Measurements from ENCODE around the gene WLS.
A peak's percentile ranks its signal among the peaks of the same experiment; 100 is the strongest.

WLS gene

GRCh38 chr1:68201546-68202238, 30.6 kb downstream of the WLS start:
- Histone ChIP-seq H3K36me3 (ENCODE audit: insufficient read depth, low read length) (no peaks in the 10 kb centered on the region), H3K4me3 (ENCODE audit: low read depth, low read length) (no peak overlapping the region), H3K27ac (ENCODE audit: low read depth, low read length) (no peak overlapping the region), H2AFZ (ENCODE audit: low read length, unreplicated experiment) (no peak overlapping the region), H3K4me1 (ENCODE audit: control insufficient read depth, insufficient read depth, low read length, unreplicated experiment) (peaks cover 70% of the 10 kb centered on the region), H3K79me2 (ENCODE audit: control insufficient read depth, insufficient read depth, low read length, unreplicated experiment) (peaks cover 78% of the 10 kb centered on the region), H3K27me3 (ENCODE audit: insufficient read depth, low read length) (no peaks in the 10 kb centered on the region)

- Histone ChIP-seq H3K36me3 (ENCODE audit: insufficient read depth, low read length) (no peaks in the 10 kb centered on the region), H3K79me2 (ENCODE audit: control insufficient read depth, insufficient read depth, low read length, unreplicated experiment) (peaks cover 68% of the 10 kb centered on the region), H3K27me3 (ENCODE audit: insufficient read depth, low read length) (no peaks in the 10 kb centered on the region), H3K4me3 (ENCODE audit: low read depth, low read length) (no peak overlapping the region), H2AFZ (ENCODE audit: low read length, unreplicated experiment) (no peak overlapping the region), H3K4me1 (ENCODE audit: control insufficient read depth, insufficient read depth, low read length, unreplicated experiment) (peaks cover 52% of the 10 kb centered on the region), H3K27ac (ENCODE audit: low read depth, low read length) (no peak overlapping the region)
These were observed 32.7 kb downstream of the WLS start for GRCh38 chr1:68199603-68200002.

- H3K27ac ChIP-seq (ENCODE audit: low read depth, low read length), result peak overlapping the region; percentile 49
- no peak overlapping the region for H2AFZ ChIP-seq (ENCODE audit: low read length, unreplicated experiment)
- peaks cover 70% of the 10 kb centered on the region for H3K79me2 ChIP-seq (ENCODE audit: control insufficient read depth, insufficient read depth, low read length, unreplicated experiment)
- H3K4me1 ChIP-seq (ENCODE audit: control insufficient read depth, insufficient read depth, low read length, unreplicated experiment), result peaks cover 52% of the 10 kb centered on the region
- H3K36me3 ChIP-seq (ENCODE audit: insufficient read depth, low read length), result peaks cover 6% of the 10 kb centered on the region; the same call in 1 of the 2 replicates
- no peaks in the 10 kb centered on the region for H3K27me3 ChIP-seq (ENCODE audit: insufficient read depth, low read length)
- no peak overlapping the region; the same call in 1 of the 2 replicates for H3K4me3 ChIP-seq (ENCODE audit: low read depth, low read length)
These were observed 33.6 kb downstream of the WLS start for GRCh38 chr1:68198752-68199151.

- no peak overlapping the region for H2AFZ ChIP-seq (ENCODE audit: low read length, unreplicated experiment)
- peak overlapping the region; percentile 49 for H3K27ac ChIP-seq (ENCODE audit: low read depth, low read length)
- H3K4me1 ChIP-seq (ENCODE audit: control insufficient read depth, insufficient read depth, low read length, unreplicated experiment), result peaks cover 52% of the 10 kb centered on the region
- peaks cover 63% of the 10 kb centered on the region for H3K79me2 ChIP-seq (ENCODE audit: control insufficient read depth, insufficient read depth, low read length, unreplicated experiment)
- no peaks in the 10 kb centered on the region for H3K27me3 ChIP-seq (ENCODE audit: insufficient read depth, low read length)
- no peak overlapping the region for H3K4me3 ChIP-seq (ENCODE audit: low read depth, low read length)
- peaks cover 11% of the 10 kb centered on the region; the same call in 1 of the 2 replicates for H3K36me3 ChIP-seq (ENCODE audit: insufficient read depth, low read length)
These were observed 34.4 kb downstream of the WLS start for GRCh38 chr1:68197891-68198290.

- Histone ChIP-seq H2AFZ (ENCODE audit: low read length, unreplicated experiment) (no peak overlapping the region), H3K27me3 (ENCODE audit: insufficient read depth, low read length) (no peaks in the 10 kb centered on the region), H3K79me2 (ENCODE audit: control insufficient read depth, insufficient read depth, low read length, unreplicated experiment) (peaks cover 63% of the 10 kb centered on the region), H3K4me3 (ENCODE audit: low read depth, low read length) (no peak overlapping the region), H3K36me3 (ENCODE audit: insufficient read depth, low read length) (peaks cover 11% of the 10 kb centered on the region; the same call in 1 of the 2 replicates), H3K27ac (ENCODE audit: low read depth, low read length) (peak overlapping the region; percentile 49; the same call in 1 of the 2 replicates), H3K4me1 (ENCODE audit: control insufficient read depth, insufficient read depth, low read length, unreplicated experiment) (peaks cover 49% of the 10 kb centered on the region)
These were observed 34.9 kb downstream of the WLS start for GRCh38 chr1:68197461-68197860.

DNA sequence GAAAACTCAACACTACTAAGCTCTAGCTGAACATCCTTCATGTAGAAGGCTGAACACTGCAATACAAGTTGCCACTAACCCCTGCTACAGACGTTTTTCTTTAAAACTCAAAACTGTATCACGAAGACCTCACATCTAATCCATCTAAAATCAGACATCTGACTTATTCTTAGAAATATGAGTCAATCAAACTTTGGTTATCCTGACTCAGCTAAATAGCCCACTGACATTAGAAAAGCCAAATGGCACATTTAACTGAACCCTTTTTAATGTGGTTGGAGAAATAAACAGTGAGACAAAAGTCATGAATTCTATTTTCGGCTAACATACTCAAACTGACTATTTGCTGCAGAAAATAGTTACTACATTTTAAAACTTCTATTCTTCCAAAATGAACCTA, 35.6 kb downstream of the WLS start:
- H3K36me3 ChIP-seq (ENCODE audit: insufficient read depth, low read length), result peaks cover 16% of the 10 kb centered on the region
- peaks cover 57% of the 10 kb centered on the region for H3K79me2 ChIP-seq (ENCODE audit: control insufficient read depth, insufficient read depth, low read length, unreplicated experiment)
- no peak overlapping the region for H3K4me3 ChIP-seq (ENCODE audit: low read depth, low read length)
- H3K27ac ChIP-seq (ENCODE audit: low read depth, low read length), result no peak overlapping the region
- no peaks in the 10 kb centered on the region for H3K27me3 ChIP-seq (ENCODE audit: insufficient read depth, low read length)
- no peak overlapping the region for H2AFZ ChIP-seq (ENCODE audit: low read length, unreplicated experiment)
- H3K4me1 ChIP-seq (ENCODE audit: control insufficient read depth, insufficient read depth, low read length, unreplicated experiment), result peaks cover 42% of the 10 kb centered on the region

GRCh38 chr1:68191717-68192116, 40.6 kb downstream of the WLS start:
- no peak overlapping the region for H3K4me3 ChIP-seq (ENCODE audit: low read depth, low read length)
- no peak overlapping the region for H3K27ac ChIP-seq (ENCODE audit: low read depth, low read length)
- H3K4me1 ChIP-seq (ENCODE audit: control insufficient read depth, insufficient read depth, low read length, unreplicated experiment), result peaks cover 14% of the 10 kb centered on the region
- no peaks in the 10 kb centered on the region for H3K27me3 ChIP-seq (ENCODE audit: insufficient read depth, low read length)
- peaks cover 31% of the 10 kb centered on the region for H3K36me3 ChIP-seq (ENCODE audit: insufficient read depth, low read length)
- H2AFZ ChIP-seq (ENCODE audit: low read length, unreplicated experiment), result no peak overlapping the region
- peaks cover 19% of the 10 kb centered on the region for H3K79me2 ChIP-seq (ENCODE audit: control insufficient read depth, insufficient read depth, low read length, unreplicated experiment)

DNA sequence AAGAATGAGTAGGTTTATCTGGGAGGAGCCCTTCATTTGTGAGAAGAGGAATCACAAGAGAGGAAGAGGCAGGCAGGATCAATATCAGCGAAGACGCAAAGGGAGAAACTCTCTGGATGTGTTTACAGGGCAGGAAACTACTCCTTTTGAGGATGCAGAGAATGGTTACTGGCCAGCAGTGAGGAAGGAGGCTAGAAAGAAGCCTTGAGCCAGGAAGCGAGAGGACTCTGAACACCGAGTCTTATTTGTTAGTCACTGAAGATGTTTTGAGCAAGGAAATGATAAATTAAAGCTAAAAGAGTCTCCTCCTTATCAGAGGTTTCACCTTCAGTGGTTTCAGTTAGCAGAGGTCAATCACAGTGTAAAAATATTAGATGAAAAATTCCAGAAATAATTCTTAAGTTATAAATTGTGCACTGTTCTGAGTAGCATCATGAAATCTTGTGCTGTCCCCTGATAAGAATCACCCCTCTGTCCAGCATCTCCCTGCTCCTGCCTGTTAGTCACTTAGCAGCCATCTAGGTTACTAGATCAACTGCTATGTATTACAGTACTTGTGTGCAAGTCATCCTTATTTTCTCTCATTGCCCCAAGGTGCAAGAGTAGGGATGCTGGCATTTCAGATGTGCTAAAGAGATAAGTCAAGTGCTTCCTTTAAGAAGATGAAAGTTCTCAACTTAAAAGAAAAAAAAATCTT, 43.5 kb downstream of the WLS start:
- Histone ChIP-seq H3K27me3 (ENCODE audit: insufficient read depth, low read length) (no peaks in the 10 kb centered on the region), H2AFZ (ENCODE audit: low read length, unreplicated experiment) (no peak overlapping the region), H3K4me1 (ENCODE audit: control insufficient read depth, insufficient read depth, low read length, unreplicated experiment) (peaks cover 11% of the 10 kb centered on the region), H3K36me3 (ENCODE audit: insufficient read depth, low read length) (peaks cover 25% of the 10 kb centered on the region), H3K4me3 (ENCODE audit: low read depth, low read length) (no peak overlapping the region), H3K79me2 (ENCODE audit: control insufficient read depth, insufficient read depth, low read length, unreplicated experiment) (peaks cover 4% of the 10 kb centered on the region), H3K27ac (ENCODE audit: low read depth, low read length) (peak overlapping the region; percentile 33)

DNA sequence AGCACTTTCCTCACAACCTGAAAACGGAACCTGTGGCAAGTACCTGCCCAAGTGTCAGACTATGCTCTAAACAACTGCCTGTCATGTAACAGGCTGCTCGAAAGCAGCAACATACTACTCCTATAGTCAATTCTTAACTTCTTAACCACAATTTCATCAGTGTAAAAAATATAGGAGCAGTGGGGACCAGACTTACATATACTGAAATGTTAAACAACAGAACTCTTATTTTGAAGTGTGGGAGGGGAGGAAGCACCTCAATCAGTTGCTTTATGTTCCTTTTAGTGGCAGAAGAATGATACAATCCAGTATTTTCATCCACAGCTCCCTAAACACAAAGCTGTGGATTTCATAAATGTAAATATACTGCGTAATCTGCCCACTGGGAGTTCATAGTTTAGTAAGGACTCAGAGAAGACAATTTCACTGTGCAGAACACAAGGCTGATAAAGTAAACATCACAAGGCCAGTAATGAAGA, 44.2 kb downstream of the WLS start:
- Histone ChIP-seq H3K4me1 (ENCODE audit: control insufficient read depth, insufficient read depth, low read length, unreplicated experiment) (peaks cover 11% of the 10 kb centered on the region), H3K4me3 (ENCODE audit: low read depth, low read length) (no peak overlapping the region), H3K36me3 (ENCODE audit: insufficient read depth, low read length) (peaks cover 19% of the 10 kb centered on the region), H2AFZ (ENCODE audit: low read length, unreplicated experiment) (no peak overlapping the region), H3K79me2 (ENCODE audit: control insufficient read depth, insufficient read depth, low read length, unreplicated experiment) (peaks cover 4% of the 10 kb centered on the region), H3K27ac (ENCODE audit: low read depth, low read length) (peak overlapping the region; percentile 33), H3K27me3 (ENCODE audit: insufficient read depth, low read length) (no peaks in the 10 kb centered on the region)

GRCh38 chr1:68185743-68186142, 46.6 kb downstream of the WLS start:
- Histone ChIP-seq H2AFZ (ENCODE audit: low read length, unreplicated experiment) (no peak overlapping the region), H3K27me3 (ENCODE audit: insufficient read depth, low read length) (no peaks in the 10 kb centered on the region), H3K4me1 (ENCODE audit: control insufficient read depth, insufficient read depth, low read length, unreplicated experiment) (peaks cover 11% of the 10 kb centered on the region), H3K36me3 (ENCODE audit: insufficient read depth, low read length) (peaks cover 6% of the 10 kb centered on the region; the same call in 1 of the 2 replicates), H3K27ac (ENCODE audit: low read depth, low read length) (no peak overlapping the region), H3K4me3 (ENCODE audit: low read depth, low read length) (no peak overlapping the region), H3K79me2 (ENCODE audit: control insufficient read depth, insufficient read depth, low read length, unreplicated experiment) (no peaks in the 10 kb centered on the region)

- no peaks in the 10 kb centered on the region for H3K79me2 ChIP-seq (ENCODE audit: control insufficient read depth, insufficient read depth, low read length, unreplicated experiment)
- H3K27ac ChIP-seq (ENCODE audit: low read depth, low read length), result no peak overlapping the region
These were observed 48.4 kb downstream of the WLS start for GRCh38 chr1:68183895-68184294.

More at GRCh38 chr1:68183895-68184294, 48.4 kb downstream of the WLS start:
- no peak overlapping the region for H3K4me3 ChIP-seq (ENCODE audit: low read depth, low read length)
- H2AFZ ChIP-seq (ENCODE audit: low read length, unreplicated experiment), result no peak overlapping the region
- H3K36me3 ChIP-seq (ENCODE audit: insufficient read depth, low read length), result no peaks in the 10 kb centered on the region; the same call in 1 of the 2 replicates
- no peaks in the 10 kb centered on the region for H3K27me3 ChIP-seq (ENCODE audit: insufficient read depth, low read length)
- H3K4me1 ChIP-seq (ENCODE audit: control insufficient read depth, insufficient read depth, low read length, unreplicated experiment), result peaks cover 22% of the 10 kb centered on the region

Data from ACC112 (cell line).